SHP77 (cell line): Measurements from ENCODE around the gene ZDHHC23.

Source experiments
- DNase-seq, 2 experiments: peaks; one replicate each; lab custom pipeline; 2025; lab: John Stamatoyannopoulos, UW

The ZDHHC23 gene

DNA sequence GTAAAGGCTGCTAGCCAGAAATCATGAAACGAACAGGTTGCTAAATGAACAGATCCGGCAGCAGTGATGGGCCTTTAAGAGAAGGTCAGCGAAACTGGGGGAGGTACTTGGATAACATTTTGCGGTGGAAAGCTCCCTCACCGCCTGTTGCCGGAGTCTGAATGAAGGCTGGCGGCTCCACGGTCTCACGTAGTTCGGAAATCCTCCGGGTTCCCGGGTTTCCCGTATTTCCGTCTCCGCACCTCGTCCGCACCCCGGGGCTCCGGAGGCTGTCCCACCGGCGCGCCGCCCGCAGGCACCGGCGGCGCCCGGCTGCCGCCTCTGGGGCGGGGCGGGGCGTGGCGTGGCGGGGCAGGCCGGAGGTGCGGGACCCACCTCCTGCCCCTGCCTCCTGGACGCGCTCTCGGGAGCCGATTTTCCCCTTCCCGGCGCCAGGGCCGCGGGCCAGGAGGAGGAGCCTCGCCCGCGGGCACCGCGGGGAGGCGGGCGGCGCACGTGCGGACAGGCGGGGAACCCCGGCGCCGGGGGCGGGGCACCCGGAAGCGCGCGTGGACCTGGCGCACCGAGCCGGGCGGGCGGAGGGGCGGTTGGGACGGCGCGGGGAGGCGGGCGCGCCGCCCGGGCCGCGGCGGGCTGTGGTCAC lies at the start of gene ZDHHC23:
Gene ZDHHC23 (plus strand): TSS at position 642 of the 643 bp plus-strand sequence. CDS start 790 bp downstream, outside the sequence.
- peak; percentile 75 to 79 for DNase-seq

DNA sequence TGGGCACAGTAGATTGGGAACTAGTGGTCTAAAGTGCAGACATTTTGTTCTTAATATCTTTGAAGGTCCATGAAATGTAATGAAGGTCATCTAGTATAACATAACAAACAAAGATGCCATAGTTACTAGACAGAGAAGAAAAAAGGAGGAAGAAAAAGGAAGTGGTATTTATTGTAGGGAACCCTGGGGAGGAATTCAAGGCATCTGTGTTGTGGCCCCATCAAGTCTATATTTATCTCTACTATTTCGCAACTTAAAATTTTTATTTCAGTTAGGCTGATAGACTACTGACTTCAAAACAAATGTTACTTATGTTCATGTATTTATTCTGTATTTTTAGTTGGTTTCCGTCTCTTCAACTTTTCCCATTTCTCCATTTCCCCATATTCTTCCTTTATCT lies 48.9 kb upstream of the ZDHHC23 start:
- DNase-seq, result no peak

DNA sequence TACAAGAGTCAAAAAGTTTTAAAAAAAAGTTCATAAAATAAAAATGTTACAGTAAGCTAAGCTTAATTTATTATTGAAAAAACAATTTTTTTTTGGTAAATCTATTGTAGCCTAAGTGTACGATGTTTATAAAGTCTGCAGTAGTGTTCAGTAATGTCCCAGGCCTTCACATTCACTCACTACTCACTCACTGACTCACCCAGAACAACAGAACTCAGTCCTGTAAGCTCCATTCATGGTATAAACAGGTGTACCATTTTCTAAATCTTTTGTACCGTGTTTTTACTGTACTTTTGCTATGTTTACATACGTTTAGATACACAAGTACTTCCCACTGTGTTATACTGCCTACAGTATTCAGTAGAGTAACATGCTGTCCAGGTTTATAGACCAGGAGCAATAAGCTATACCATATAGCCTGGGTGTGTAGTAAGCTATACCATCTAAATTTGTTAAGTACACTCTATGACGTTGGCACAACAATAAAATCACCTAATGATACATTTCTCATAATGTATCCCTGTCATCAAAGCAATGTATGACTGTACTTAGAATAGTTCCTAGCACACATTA lies 41.2 kb upstream of the ZDHHC23 start:
- no peak for DNase-seq

DNA sequence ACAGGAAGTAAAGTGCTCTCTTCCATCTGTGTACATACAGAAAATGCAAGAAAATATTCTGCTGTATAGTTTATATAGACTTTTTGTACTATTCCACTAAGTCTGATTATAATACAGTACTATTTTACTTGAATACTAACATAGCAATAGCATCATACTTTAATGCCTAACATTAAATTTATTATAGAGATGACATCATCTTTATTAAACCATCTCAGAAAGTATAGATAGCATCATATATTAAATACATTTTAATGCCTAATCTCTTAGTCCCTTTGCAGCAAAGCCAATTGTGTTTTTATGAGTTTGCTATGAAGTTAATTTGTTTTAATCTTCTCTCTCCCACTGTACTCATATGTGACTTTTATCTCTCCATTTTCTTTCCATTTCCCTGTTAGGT lies 39.7 kb upstream of the ZDHHC23 start:
- no peak for DNase-seq

GRCh38 chr3:113910966-113911365 lies 36.8 kb upstream of the ZDHHC23 start:
- DNase-seq, result no peak

DNA sequence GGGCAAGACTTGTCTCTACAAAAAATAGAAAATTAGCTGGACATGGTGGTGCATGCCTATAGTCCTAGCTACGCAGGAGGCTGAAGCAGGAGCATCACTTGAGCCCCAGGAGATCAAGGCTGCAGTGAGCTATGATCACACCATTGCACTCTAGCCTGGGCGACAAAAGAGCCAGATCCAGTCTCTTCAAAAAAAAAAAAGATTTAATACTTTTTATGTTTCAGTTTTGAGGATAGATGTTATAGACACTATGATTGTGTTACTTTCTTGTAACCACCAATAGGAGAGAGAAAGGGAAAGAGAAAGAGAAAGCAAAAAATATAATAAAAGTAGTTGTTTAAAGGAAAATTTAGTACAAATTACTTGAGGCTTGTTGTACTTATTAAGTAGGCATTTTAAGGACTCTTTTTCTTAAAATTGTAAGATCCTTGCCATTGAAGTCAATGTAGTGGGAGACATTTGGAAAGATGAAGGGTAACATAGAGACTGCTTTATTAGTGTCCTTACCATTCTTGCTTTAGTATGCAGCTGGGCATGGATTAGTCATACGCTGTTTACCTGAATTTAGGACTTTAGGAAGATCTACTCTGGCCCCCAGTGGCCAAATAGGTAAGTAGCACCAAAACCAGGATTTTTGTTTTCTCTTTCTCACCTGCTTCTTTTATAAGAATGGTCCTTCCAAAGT lies 35.1 kb upstream of the ZDHHC23 start:
- peak; percentile 53 to 70 for DNase-seq

GRCh38 chr3:113914646-113915045 lies 33.2 kb upstream of the ZDHHC23 start:
- no peak for DNase-seq

- no peak for DNase-seq
These were observed 20.3 kb upstream of the ZDHHC23 start for GRCh38 chr3:113927556-113927955.

DNA sequence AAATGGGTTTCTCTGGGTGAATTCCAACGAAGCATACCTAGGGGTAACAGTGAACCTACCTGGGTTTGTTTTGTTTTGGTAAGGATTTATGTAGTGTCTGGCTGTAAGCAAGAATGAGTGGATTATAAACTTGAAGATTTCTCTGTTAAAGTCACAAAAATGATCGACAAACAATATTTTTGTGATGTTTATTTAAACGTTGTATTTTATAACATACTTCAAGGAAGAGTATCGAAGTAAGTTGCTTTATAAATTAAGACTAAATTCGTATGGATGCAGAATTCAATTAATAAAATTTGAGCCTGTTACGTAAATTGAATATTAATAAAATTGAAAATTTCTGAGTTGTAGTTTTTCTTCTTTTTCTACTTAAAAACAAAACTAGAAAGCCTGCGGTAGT lies 982 bp upstream of the ZDHHC23 start:
- no peak for DNase-seq

GRCh38 chr3:113948015-113948917 lies 453 bp downstream of the ZDHHC23 start:
- DNase-seq, result peak; percentile 35 to 60

GRCh38 chr3:113952921-113953320 lies 5.1 kb downstream of the ZDHHC23 start:
- DNase-seq, result no peak

DNA sequence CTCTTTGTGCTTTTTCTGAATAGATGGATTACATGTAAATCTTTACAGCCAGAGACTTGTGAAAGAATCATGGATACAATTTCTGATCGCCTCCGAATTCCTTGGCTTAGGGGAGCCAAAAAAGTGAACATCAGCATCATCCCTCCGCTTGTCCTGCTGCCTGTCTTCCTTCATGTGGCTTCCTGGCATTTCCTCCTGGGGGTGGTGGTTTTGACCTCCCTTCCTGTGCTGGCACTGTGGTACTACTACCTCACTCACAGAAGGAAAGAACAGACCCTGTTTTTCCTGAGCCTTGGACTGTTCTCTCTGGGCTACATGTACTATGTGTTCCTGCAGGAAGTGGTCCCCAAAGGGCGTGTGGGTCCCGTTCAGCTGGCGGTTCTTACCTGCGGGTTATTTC lies 5.9 kb downstream of the ZDHHC23 start:
- no peak for DNase-seq

DNA sequence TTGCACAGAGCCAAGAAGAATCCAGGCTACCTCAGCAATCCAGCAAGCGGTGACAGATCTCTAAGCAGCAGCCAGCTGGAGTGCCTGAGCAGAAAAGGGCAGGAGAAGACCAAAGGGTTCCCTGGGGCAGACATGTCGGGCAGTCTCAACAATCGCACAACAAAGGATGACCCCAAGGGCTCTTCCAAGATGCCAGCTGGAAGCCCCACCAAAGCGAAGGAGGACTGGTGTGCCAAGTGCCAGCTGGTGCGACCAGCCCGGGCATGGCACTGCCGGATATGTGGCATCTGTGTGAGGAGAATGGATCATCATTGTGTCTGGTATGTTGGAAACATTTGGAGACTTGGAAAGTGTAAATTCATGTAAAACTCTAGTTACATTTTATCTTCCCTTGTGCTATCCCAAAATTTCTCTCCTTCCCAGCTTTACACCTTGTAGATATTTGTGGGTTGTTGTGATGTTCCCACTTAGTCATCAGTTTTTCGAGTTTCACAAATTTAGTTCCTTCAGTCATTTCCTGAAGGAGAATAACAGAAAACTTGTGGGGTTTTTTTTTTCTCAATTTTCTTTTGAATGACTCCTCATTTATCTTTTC lies 6.4 kb downstream of the ZDHHC23 start:
- DNase-seq, result no peak

DNA sequence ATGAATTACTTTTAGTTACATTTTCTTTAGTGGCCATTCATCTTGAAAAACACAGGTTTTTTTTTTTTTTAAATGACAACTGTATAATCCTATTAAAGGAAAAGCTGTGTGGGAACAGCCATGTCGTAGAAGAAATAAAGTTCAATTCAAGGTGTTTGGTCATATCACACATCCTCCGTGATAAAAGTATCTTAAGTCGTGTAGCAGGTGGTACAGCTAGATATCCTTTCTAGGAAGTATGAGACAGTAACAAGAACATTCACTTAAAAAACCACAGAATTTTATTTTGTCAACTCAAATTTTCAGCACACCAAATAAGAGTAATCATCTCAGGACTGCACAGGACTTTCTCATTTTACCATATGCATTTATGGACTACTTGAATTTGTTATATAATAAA lies 16.1 kb downstream of the ZDHHC23 start:
- DNase-seq, result no peak

- no peak for DNase-seq
These were observed 18.4 kb downstream of the ZDHHC23 start for GRCh38 chr3:113966172-113966571.

GRCh38 chr3:113968986-113969385 lies 21.2 kb downstream of the ZDHHC23 start:
- no peak for DNase-seq

DNA sequence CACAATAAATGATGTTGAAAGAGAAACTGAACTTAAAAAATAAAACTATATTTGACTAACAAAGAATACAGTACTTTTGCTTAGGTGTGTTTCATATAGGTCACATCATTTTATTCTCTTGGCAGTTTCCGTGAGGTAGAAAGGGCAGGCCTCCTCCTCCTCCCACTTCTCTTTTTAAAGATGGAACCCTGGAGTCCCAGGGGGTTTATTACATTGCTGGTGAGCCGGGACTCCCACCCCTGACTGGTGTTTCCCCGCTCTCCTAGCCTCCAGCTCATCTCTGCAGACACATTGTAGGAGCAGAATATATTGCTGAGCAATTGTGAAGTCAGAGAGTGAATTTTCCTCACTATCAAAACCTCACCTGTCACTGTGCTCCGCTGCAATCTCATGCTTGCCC lies 30.0 kb downstream of the ZDHHC23 start:
- no peak for DNase-seq

DNA sequence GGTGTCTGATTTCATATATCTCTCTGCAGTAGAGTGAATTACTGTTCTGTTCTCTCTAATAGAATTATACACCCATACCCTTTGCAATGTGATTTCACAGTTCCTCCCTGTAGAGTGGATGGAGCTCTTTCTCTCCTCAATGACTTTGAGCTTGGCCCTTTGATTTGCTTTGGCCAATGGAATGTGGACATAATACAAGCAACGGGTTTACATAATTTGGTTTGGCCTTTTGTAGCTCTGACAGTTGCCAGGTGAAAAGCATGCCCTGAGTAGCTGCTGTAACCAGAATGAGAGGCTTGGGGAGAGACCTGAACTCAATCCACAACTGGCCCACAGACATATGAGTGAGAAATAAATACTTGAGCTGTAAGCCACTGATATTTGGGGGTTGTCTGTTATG lies 32.1 kb downstream of the ZDHHC23 start:
- DNase-seq, result no peak

DNA sequence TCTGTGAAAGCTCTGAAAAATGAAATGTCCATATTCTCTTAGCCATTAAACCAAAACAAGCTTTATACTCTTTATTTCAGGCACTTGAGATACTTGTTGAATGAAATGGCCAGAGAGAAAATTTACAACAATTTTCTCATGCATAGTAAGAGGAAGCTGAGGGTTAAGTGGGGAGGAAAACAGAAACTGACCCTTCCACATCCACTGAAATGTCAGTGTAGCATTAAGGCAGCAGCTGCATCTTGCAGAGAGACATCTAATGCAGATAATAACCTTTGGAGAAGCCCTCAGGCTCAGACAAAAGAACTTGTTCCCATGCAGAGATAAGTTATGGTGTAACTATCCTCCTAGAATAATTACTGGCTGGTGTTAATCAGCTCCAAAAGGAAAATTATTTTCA lies 34.0 kb downstream of the ZDHHC23 start:
- no peak for DNase-seq

DNA sequence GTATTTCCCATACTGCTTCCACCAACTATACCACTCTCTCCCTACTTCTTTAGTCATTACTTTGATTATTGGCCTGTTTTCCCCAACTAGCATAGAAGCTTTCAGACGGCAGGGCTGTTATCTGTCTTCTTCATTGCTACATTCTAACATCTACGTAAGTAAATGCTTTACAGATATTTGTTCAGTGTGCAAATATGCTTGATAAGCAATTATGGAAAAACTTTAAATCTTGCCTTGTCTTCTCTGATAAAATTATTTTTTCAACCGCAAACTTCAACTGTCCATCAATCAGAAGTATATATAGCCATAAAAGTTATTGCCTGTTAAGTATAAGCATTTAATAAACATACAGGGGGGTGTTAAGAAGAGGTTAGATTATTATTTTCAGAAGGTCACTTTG lies 35.7 kb downstream of the ZDHHC23 start:
- DNase-seq, result no peak

DNA sequence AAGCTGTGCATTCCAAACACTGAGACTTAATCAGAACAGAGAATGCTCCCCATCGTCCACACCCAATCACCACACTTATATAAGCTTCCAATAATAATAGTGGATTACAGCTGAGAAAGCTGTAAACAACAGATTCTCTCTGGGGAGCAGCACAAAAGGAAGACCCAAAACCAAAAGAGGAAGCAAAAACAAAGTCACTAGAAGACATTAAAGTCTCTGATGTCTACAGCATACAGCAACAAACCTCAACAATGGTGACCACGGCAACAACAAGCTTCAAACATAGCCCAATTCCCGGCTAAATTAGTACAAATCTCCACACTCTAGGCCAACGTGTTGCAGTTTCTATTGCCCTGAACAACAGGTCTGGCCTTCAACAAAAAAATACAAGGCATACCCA lies 37.7 kb downstream of the ZDHHC23 start:
- no peak for DNase-seq

DNA sequence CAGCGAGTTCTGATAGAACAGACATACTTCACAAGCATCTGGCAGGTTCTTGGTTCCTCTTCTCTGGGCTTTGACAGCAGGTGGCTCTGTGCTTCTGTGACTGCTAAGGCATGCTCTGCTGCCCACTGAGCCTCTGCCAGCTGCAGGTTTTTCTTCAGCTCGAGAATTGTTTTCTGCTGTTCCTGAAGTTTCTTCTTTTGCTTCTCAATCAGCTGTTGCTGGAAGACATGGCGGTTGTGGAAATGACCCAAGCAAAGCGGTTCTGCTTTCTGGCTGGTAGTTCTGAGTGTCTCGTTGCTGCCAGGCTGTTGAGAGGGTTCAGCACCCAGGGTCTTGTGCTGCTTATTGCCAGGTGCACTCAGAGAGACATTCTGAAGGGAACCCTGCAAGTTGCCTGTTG lies 57.7 kb downstream of the ZDHHC23 start:
- no peak for DNase-seq
